RWPE2 (cell line): ENCODE data around the gene BBX.
A peak's percentile ranks its signal among the peaks of the same experiment; 100 is the strongest.

ENCODE experiments used
- ATAC-seq: fragments of 200-7000 bp; cut with Tn5 transposase; 3 replicates; pipeline ENCODE4 v1.9.1; 2021; ENCODE audit warnings: low read depth
- DNase-seq: peaks from one replicate; pipeline ENCODE4 v3.0.0-alpha.2; 2020; ENCODE audit warnings: low spot score
- H3K27ac ChIP-seq: fragments of 450-650 bp; 2 replicates; pipeline ENCODE4 v1.5.1; 2017; ENCODE audit warnings: mild to moderate bottlenecking; ENCODE audit not compliant: poor library complexity, severe bottlenecking
- H3K27me3 ChIP-seq: fragments of 250-450 bp; sonication (Bioruptor Pico); 2 replicates; pipeline ENCODE4 v1.5.1; 2021; ENCODE audit warnings: mild to moderate bottlenecking, moderate library complexity; ENCODE audit not compliant: insufficient read depth, poor library complexity, severe bottlenecking
- H3K36me3 ChIP-seq: fragments of 250-450 bp; sonication (Bioruptor Pico); 2 replicates; pipeline ENCODE4 v1.5.1; 2020; ENCODE audit warnings: low read depth, mild to moderate bottlenecking, moderate library complexity
- H3K4me1 ChIP-seq: fragments of 250-450 bp; sonication (Bioruptor Pico); 2 replicates; pipeline ENCODE4 v1.5.1; 2021; ENCODE audit warnings: mild to moderate bottlenecking, moderate library complexity; ENCODE audit not compliant: insufficient read depth, poor library complexity, severe bottlenecking
- H3K4me3 ChIP-seq: fragments of 250-450 bp; sonication (Bioruptor Pico); 2 replicates; pipeline ENCODE4 v1.5.1; 2021; ENCODE audit warnings: mild to moderate bottlenecking, moderate library complexity; ENCODE audit not compliant: severe bottlenecking
- H3K9me3 ChIP-seq: fragments of 250-450 bp; sonication (Bioruptor Pico); 2 replicates; pipeline ENCODE4 v1.5.1; 2021; ENCODE audit warnings: mild to moderate bottlenecking, moderate library complexity; ENCODE audit not compliant: severe bottlenecking
- CTCF ChIP-seq: fragments of 450-650 bp; IDR thresholded peaks from one replicate; pipeline ENCODE4 v1.5.1; 2017; ENCODE audit warnings: mild to moderate bottlenecking, moderate library complexity; ENCODE audit not compliant: poor library complexity, severe bottlenecking

The BBX gene

GRCh38 chr3:107699682-107700081, 176.9 kb downstream of the BBX start:
- peak overlapping the region; percentile 51 for H3K27ac ChIP-seq
- no peak for TF ChIP-seq CTCF
- no peak overlapping the region for H3K4me3 ChIP-seq
- DNase-seq: no peak
- no peaks in the 10 kb centered on the region for H3K9me3 ChIP-seq
- H3K4me1 ChIP-seq: peaks cover 30% of the 10 kb centered on the region
- no peaks in the 10 kb centered on the region for H3K27me3 ChIP-seq
- no peaks in the 10 kb centered on the region for H3K36me3 ChIP-seq
- peak; percentile 98 for ATAC-seq

GRCh38 chr3:107701299-107701698, 178.5 kb downstream of the BBX start:
- no peak for TF ChIP-seq CTCF
- H3K4me3 ChIP-seq: no peak overlapping the region
- no peak overlapping the region for H3K27ac ChIP-seq
- no peaks in the 10 kb centered on the region for H3K27me3 ChIP-seq
- no peak for ATAC-seq
- no peak for DNase-seq
- H3K36me3 ChIP-seq: no peaks in the 10 kb centered on the region
- no peaks in the 10 kb centered on the region for H3K9me3 ChIP-seq
- peaks cover 30% of the 10 kb centered on the region for H3K4me1 ChIP-seq

- H3K27me3 ChIP-seq: no peaks in the 10 kb centered on the region
- DNase-seq (no peak), ATAC-seq (no peak)
- H3K4me1 ChIP-seq: peaks cover 7% of the 10 kb centered on the region
- no peaks in the 10 kb centered on the region for H3K9me3 ChIP-seq
- H3K36me3 ChIP-seq: no peaks in the 10 kb centered on the region
- H3K4me3 ChIP-seq: no peak overlapping the region
- TF ChIP-seq CTCF: no peak
- no peak overlapping the region for H3K27ac ChIP-seq
Measured at GRCh38 chr3:107704477-107704876, 181.7 kb downstream of the BBX start.

- Histone ChIP-seq H3K27ac (no peak overlapping the region), H3K4me3 (no peak overlapping the region), H3K9me3 (no peaks in the 10 kb centered on the region), H3K27me3 (no peaks in the 10 kb centered on the region), H3K4me1 (peaks cover 2% of the 10 kb centered on the region), H3K36me3 (no peaks in the 10 kb centered on the region; the same call in 1 of the 2 replicates)
- ATAC-seq: no peak
- DNase-seq: no peak
- no peak for TF ChIP-seq CTCF
Measured at GRCh38 chr3:107705046-107705445, 182.3 kb downstream of the BBX start.

- Histone ChIP-seq H3K9me3 (no peaks in the 10 kb centered on the region), H3K36me3 (peaks cover 17% of the 10 kb centered on the region), H3K27me3 (no peaks in the 10 kb centered on the region), H3K27ac (no peak overlapping the region), H3K4me3 (no peak overlapping the region), H3K4me1 (no peaks in the 10 kb centered on the region)
- ATAC-seq (no peak), DNase-seq (no peak)
- TF ChIP-seq CTCF: no peak
Measured at GRCh38 chr3:107710851-107711250, 188.1 kb downstream of the BBX start.
